K562 (cell line): ENCODE results near the gene MPIG6B. TPM values are rescaled to one million over a fixed set of nuclear protein-coding genes. Genes with fewer than 3 reads are reported as not detected.

Source experiments
- ATAC-seq: fragments of 200-7000 bp; cut with Tn5 transposase; 3 replicates; pipeline ENCODE4 v1.9.1; 2020; ENCODE audit warnings: moderate library complexity
- BruUV-seq: library from RNA; stranded (reverse); fragments of 400-500 nt; replicated peaks from 2 replicates; lab custom pipeline; 2021; lab: Mats Ljungman, UMichigan
- CTCF ChIA-PET: fragments of 300-600 bp; formaldehyde crosslinking; extraction: SDS; loops from one replicate; lab custom pipeline; 2021; ENCODE audit warnings: low intra/inter-chr PET ratio; lab: Yijun Ruan, JAX
- POLR2A ChIA-PET: fragments of 300-600, 350-650 bp; sonication (Branson Sonifier 250); formaldehyde crosslinking; extraction: SDS; loops from one replicate; lab custom pipeline; 2021; ENCODE audit warnings: antibody characterized with exemption, inconsistent platforms; lab: Yijun Ruan, JAX
- DNase-seq, 4 experiments: peaks; one replicate each; pipeline versions ENCODE4 v3.0.0 to v3.0.0-alpha.2; 2011 to 2018; ENCODE audit warnings: low spot score in 3 of 4, mixed read lengths in 3 of 4; ENCODE audit errors: extremely low read depth in 1 of 4
- FAIRE-seq: peaks from 2 replicates; lab custom pipeline; 2011; peaks lifted over from hg19 to GRCh38; lab: Jason Lieb, UNC
- H2AFZ ChIP-seq: 2 replicates; pipeline ENCODE4 v1.6.0; 2011; ENCODE audit warnings: low read depth, low read length, control low read depth, inconsistent platforms
- H3K27ac ChIP-seq: fragments of 200-600 bp; 3 replicates; pipeline ENCODE4 v1.8.0; 2011; ENCODE audit warnings: low read depth, mild to moderate bottlenecking, control low read depth, inconsistent platforms, low read length, moderate library complexity, mixed read lengths; ENCODE audit errors: extremely low read depth
- H3K27me3 ChIP-seq, 2 experiments: fragments of 300-600 bp in 1 of 2; 2 replicates in 1 of 2; 3 replicates in 1 of 2; pipeline versions ENCODE4 v1.6.0 to v1.8.0; 2011; ENCODE audit warnings: inconsistent platforms in 2 of 2, low read length in 2 of 2, mild to moderate bottlenecking in 1 of 2, mixed read lengths in 1 of 2, moderate library complexity in 1 of 2; ENCODE audit not compliant: control insufficient read depth in 2 of 2, insufficient read depth in 2 of 2
- H3K36me3 ChIP-seq: fragments of 300-600 bp; 3 replicates; pipeline ENCODE4 v1.8.0; 2011; ENCODE audit warnings: mild to moderate bottlenecking, low read length, inconsistent platforms; ENCODE audit not compliant: control insufficient read depth, insufficient read depth
- H3K4me1 ChIP-seq, 2 experiments: fragments of 200-600 bp in 1 of 2; replicated peaks in 1 of 2; 2 replicates in 1 of 2; 3 replicates in 1 of 2; pipeline versions ENCODE4 v1.5.1 to v1.8.0; 2011; ENCODE audit warnings: inconsistent platforms in 2 of 2, low read length in 2 of 2, mild to moderate bottlenecking in 1 of 2, mixed read lengths in 1 of 2, moderate library complexity in 1 of 2; ENCODE audit not compliant: control insufficient read depth in 2 of 2, insufficient read depth in 2 of 2
- H3K4me2 ChIP-seq: 2 replicates; pipeline ENCODE4 v1.6.1; 2011; ENCODE audit warnings: low read length, control low read depth, inconsistent platforms, mixed read lengths; ENCODE audit not compliant: insufficient read depth
- H3K4me3 ChIP-seq: fragments of 200-600 bp; sonication (generic), shearing (Covaris generic); 2 replicates; pipeline ENCODE4 v1.5.1; 2016; ENCODE audit warnings: control low read depth, inconsistent platforms
- H3K79me2 ChIP-seq: fragments of 200-600 bp; 3 replicates; pipeline ENCODE4 v1.8.0; 2011; ENCODE audit warnings: low read length, inconsistent platforms; ENCODE audit not compliant: control insufficient read depth, insufficient read depth
- H3K9ac ChIP-seq, 2 experiments: 2 replicates each; pipeline versions ENCODE4 v1.6.0 to v1.6.1; 2011; ENCODE audit warnings: low read depth in 2 of 2, low read length in 2 of 2, control low read depth in 1 of 2, inconsistent platforms in 1 of 2, mild to moderate bottlenecking in 1 of 2, mixed read lengths in 1 of 2; ENCODE audit not compliant: insufficient read depth in 1 of 2
- H3K9me1 ChIP-seq: one replicate; pipeline ENCODE4 v1.6.0; 2011; ENCODE audit warnings: inconsistent platforms, mild to moderate bottlenecking, low read length, moderate library complexity; ENCODE audit not compliant: control insufficient read depth, insufficient read depth
- H3K9me3 ChIP-seq: replicated peaks from 2 replicates; pipeline ENCODE4 v1.5.1; 2011; ENCODE audit warnings: low read depth, low read length, inconsistent platforms; ENCODE audit not compliant: control insufficient read depth, insufficient read depth
- H4K20me1 ChIP-seq: replicated peaks from 2 replicates; pipeline ENCODE4 v1.6.1; 2011; ENCODE audit warnings: low read length, inconsistent platforms, mixed read lengths; ENCODE audit not compliant: control insufficient read depth, insufficient read depth
- ARHGAP35 ChIP-seq: fragments of 450-650 bp; IDR thresholded peaks from 2 replicates; pipeline ENCODE4 v1.6.1; 2018; ENCODE audit not compliant: partially characterized antibody
- BMI1 ChIP-seq: fragments of 150-350 bp; IDR thresholded peaks from 2 replicates; pipeline ENCODE4 v1.6.1; 2014; ENCODE audit warnings: low read length
- BRD9 ChIP-seq: fragments of 450-650 bp; IDR thresholded peaks from 2 replicates; pipeline ENCODE4 v1.6.1; 2018; ENCODE audit warnings: low read depth; ENCODE audit not compliant: partially characterized antibody
- KAT7 ChIP-seq: sonication (generic); formaldehyde crosslinking; IDR thresholded peaks from 2 replicates; pipeline ENCODE4 v1.8.0; 2022; ENCODE audit warnings: missing genetic modification reagents, mild to moderate bottlenecking, borderline replicate concordance
- NUFIP1 ChIP-seq: fragments of 450-650 bp; IDR thresholded peaks from 2 replicates; pipeline ENCODE4 v1.6.1; 2018; ENCODE audit not compliant: partially characterized antibody
- PHB ChIP-seq: fragments of 250-450 bp; sonication (Bioruptor Pico); IDR thresholded peaks from 2 replicates; pipeline ENCODE4 v1.5.0; 2021
- RAD51 ChIP-seq: fragments of 450-650 bp; IDR thresholded peaks from 2 replicates; pipeline ENCODE4 v1.7.1; 2016; ENCODE audit warnings: low read depth, mild to moderate bottlenecking, borderline replicate concordance
- U2AF2 ChIP-seq: fragments of 200-400 bp; formaldehyde crosslinking; optimal IDR thresholded peaks from 2 replicates; pipeline ENCODE3; 2017; ENCODE audit warnings: low read depth, mild to moderate bottlenecking, low read length
- ZC3H11A ChIP-seq: IDR thresholded peaks from 2 replicates; pipeline ENCODE4 v1.6.1; 2012; ENCODE audit warnings: low read depth, low read length, improper control_type of control experiment
- WGBS: fragments of 100-300 bp; shearing (Covaris generic); methylation state at CpG from one replicate; pipeline ENCODE4 v1.1.6; 2016; ENCODE audit warnings: low coverage, mixed read lengths; ENCODE audit not compliant: insufficient coverage; ENCODE audit errors: missing lambda C conversion rate; 5-methylcytosine and 5-hydroxymethylcytosine counted together
- in situ Hi-C: fragments of 300-500 bp; cut with MboI; formaldehyde crosslinking; loops from 4 replicates; pipeline ENCODE4 v1.15.0; 2018; ENCODE audit warnings: inconsistent platforms, mixed read lengths
- intact Hi-C: fragments of 100-400 bp; cut with micrococcal nuclease; formaldehyde crosslinking; loops from 2 replicates; pipeline ENCODE4 v1.14.2; 2022
- polyA plus RNA-seq, 8 experiments: library from polyadenylated mRNA; depleted of rRNA in 4 of 8; stranded (reverse) in 5 of 8; unstranded in 3 of 8; fragments of >200 nt; fragmentation: Nextera tagmentation in 2 of 8; fragmentation: Illumina TruSeq in 1 of 8; extraction: Ambion mirVana in 2 of 8; extraction: Trizol in 1 of 8; gene quantifications; 2 replicates each; pipeline versions ENCODE4 v1.2.1 to v1.2.3, GENCODE V29; 2011 to 2014; ENCODE audit warnings: inconsistent platforms in 1 of 8, missing spikeins in 1 of 8
- total RNA-seq, 7 experiments: library from RNA; depleted of rRNA in 6 of 7; stranded (reverse); fragments of >200 nt in 6 of 7; fragmentation: Illumina TruSeq in 2 of 7; extraction: Trizol in 2 of 7; gene quantifications; 2 replicates each; pipeline versions ENCODE4 v1.2.1 to v1.2.3, GENCODE V29; 2011 to 2021; ENCODE audit warnings: low replicate concordance in 1 of 7
- TF ChIP-seq, protein P1 (sequence below): IDR thresholded peaks from 2 replicates; pipeline ENCODE4 v1.6.1; 2016; ENCODE audit warnings: missing genetic modification characterization, missing compliant biosample characterization
- TF ChIP-seq, protein P2 (sequence below): fragments of 450-650 bp; IDR thresholded peaks from 2 replicates; pipeline ENCODE4 v1.6.1; 2018; ENCODE audit warnings: mild to moderate bottlenecking, low read depth; ENCODE audit not compliant: partially characterized antibody
- TF ChIP-seq, protein P3 (sequence below): fragments of 450-650 bp; formaldehyde crosslinking; IDR thresholded peaks from 2 replicates; pipeline ENCODE4 v1.4.0; 2022; ENCODE audit warnings: mild to moderate bottlenecking, moderate library complexity
- TF ChIP-seq, protein P4 (sequence below), 2 experiments: fragments of 450-650 bp; IDR thresholded peaks; 2 replicates each; pipeline ENCODE4 v1.6.1; 2016

Gene MPIG6B
- total and polyA plus RNA-seq, 9 of the 15 experiments (the other 6 are each of a cell fraction or from before 2014, with no cell fraction given), result 0.11 to 1.2 (median 0.28) TPM; not detected in 1

DNA sequence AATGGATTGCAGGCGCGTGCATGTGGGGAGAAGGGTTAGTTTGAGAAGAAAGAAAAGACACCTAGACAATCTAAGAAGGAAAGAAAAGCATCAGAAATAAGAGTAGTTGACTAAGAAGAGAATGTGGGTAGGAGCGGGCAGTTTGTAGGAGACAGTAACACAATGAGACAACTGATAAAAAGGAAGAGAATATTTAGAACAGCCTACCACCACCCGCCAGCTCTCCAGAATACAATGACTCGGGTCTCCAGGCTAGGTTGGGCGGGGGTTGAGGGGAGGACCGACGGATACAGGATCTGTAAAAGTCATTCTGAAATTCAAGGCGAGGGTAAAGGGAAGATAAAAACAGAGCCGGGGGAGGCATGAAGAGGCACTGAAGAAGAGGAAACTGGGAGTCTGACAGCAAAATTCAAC lies 20.8 kb upstream of the MPIG6B start:
- H3K36me3 ChIP-seq, result peaks cover 40% of the 10 kb centered on the region
- H2AFZ ChIP-seq, result peak overlapping the region; percentile 91
- H3K9me3 ChIP-seq, result no peaks in the 10 kb centered on the region
- H3K9me1 ChIP-seq, result peaks cover 5% of the 10 kb centered on the region
- intact Hi-C loops, result loop anchor here (2.0 kb wide), 1 partner anchor 38 kb away; the partner anchor contains the start of gene GPANK1
- H4K20me1 ChIP-seq, result no peaks in the 10 kb centered on the region; the same call in 1 of the 2 replicates
- DNase-seq (peak in 2 of 4 experiments; percentile 79 to 87), ATAC-seq (peak; percentile 61), FAIRE-seq (peak; percentile 15)
- peak overlapping the region; percentile 93 to 96 for H3K9ac ChIP-seq
- BruUV-seq, result no TSS peak
- H3K4me2 ChIP-seq, result peak overlapping the region; percentile 87
- H3K79me2 ChIP-seq, result peaks cover 53% of the 10 kb centered on the region
- peak overlapping the region; percentile 68 for H3K4me3 ChIP-seq
- ChIA-PET POLR2A (interaction anchor here (0.5 to 9.7 kb wide), 20 partner anchors 10 to 145 kb away, joined by 3 to 158 read pairs (median 8); partner anchors contain the start of genes C6orf47, CSNK2B, GPANK1 and LY6G6C), CTCF (interaction anchor here (1.2 kb wide), 1 partner anchor 12 kb away, joined by 3 read pairs; no protein-coding TSS in a partner anchor)
- H3K4me1 ChIP-seq, result peaks cover 22 to 34% of the 10 kb centered on the region in 2 experiments
- under 1% methylated on average over 10 of the region's 10 CpGs for WGBS
- no peaks in the 10 kb centered on the region for H3K27me3 ChIP-seq
- peak overlapping the region; percentile 93 for H3K27ac ChIP-seq
- in situ Hi-C loops, result no loop called here
- TF ChIP-seq NUFIP1 (peak; percentile 48), ARHGAP35 (peak; percentile 4), BRD9 (no peak), KAT7 (CRISPR knock-in tag) (peak; percentile 23; the same call in 1 of the 2 replicates), ZC3H11A (no peak), PHB (CRISPR knock-in tag) (no peak; the same call in 1 of the 2 replicates), RAD51 (0 out of 2 replicates have a peak, but pooled peaks have one; percentile 48), BMI1 (no peak; the same call in 1 of the 2 replicates), U2AF2 (no peak)
- TF ChIP-seq, protein P1, sequence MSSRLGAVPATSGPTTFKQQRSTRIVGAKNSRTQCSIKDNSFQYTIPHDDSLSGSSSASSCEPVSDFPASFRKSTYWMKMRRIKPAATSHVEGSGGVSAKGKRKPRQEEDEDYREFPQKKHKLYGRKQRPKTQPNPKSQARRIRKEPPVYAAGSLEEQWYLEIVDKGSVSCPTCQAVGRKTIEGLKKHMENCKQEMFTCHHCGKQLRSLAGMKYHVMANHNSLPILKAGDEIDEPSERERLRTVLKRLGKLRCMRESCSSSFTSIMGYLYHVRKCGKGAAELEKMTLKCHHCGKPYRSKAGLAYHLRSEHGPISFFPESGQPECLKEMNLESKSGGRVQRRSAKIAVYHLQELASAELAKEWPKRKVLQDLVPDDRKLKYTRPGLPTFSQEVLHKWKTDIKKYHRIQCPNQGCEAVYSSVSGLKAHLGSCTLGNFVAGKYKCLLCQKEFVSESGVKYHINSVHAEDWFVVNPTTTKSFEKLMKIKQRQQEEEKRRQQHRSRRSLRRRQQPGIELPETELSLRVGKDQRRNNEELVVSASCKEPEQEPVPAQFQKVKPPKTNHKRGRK (tag), result peak; percentile 41; the same call in 1 of the 2 replicates
- TF ChIP-seq, protein P2, sequence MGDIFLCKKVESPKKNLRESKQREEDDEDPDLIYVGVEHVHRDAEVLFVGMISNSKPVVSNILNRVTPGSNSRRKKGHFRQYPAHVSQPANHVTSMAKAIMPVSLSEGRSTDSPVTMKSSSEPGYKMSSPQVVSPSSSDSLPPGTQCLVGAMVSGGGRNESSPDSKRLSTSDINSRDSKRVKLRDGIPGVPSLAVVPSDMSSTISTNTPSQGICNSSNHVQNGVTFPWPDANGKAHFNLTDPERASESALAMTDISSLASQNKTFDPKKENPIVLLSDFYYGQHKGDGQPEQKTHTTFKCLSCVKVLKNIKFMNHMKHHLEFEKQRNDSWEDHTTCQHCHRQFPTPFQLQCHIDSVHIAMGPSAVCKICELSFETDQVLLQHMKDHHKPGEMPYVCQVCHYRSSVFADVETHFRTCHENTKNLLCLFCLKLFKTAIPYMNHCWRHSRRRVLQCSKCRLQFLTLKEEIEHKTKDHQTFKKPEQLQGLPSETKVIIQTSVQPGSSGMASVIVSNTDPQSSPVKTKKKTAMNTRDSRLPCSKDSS, result no peak
- TF ChIP-seq, protein P3, sequence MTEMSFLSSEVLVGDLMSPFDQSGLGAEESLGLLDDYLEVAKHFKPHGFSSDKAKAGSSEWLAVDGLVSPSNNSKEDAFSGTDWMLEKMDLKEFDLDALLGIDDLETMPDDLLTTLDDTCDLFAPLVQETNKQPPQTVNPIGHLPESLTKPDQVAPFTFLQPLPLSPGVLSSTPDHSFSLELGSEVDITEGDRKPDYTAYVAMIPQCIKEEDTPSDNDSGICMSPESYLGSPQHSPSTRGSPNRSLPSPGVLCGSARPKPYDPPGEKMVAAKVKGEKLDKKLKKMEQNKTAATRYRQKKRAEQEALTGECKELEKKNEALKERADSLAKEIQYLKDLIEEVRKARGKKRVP, result 0 out of 2 replicates have a peak, but pooled peaks have one; percentile 4
- TF ChIP-seq, protein P4, sequence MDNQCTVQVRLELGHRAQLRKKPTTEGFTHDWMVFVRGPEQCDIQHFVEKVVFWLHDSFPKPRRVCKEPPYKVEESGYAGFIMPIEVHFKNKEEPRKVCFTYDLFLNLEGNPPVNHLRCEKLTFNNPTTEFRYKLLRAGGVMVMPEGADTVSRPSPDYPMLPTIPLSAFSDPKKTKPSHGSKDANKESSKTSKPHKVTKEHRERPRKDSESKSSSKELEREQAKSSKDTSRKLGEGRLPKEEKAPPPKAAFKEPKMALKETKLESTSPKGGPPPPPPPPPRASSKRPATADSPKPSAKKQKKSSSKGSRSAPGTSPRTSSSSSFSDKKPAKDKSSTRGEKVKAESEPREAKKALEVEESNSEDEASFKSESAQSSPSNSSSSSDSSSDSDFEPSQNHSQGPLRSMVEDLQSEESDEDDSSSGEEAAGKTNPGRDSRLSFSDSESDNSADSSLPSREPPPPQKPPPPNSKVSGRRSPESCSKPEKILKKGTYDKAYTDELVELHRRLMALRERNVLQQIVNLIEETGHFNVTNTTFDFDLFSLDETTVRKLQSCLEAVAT (IDR thresholded peaks at IDR 0.05), result peak in 1 of 2 experiments; percentile 27; a peak in 2 of 4 replicates
